T follicular helper cell (primary cell): ENCODE data around the gene TSPEAR.
"Not testable (repeated sequence)": the region's sequence is repeated elsewhere in the genome, so short reads cannot be mapped to it uniquely, and the experiment has no call there.

Experiments
- DNase-seq: peaks from one replicate; pipeline ENCODE4 v3.0.0-alpha.2; 2020; ENCODE audit warnings: low read depth

TSPEAR gene

GRCh38 chr21:44485254-44485793 is 226.0 kb downstream of the TSPEAR start:
- DNase-seq, result peak; percentile 26

GRCh38 chr21:44484498-44485253 is 226.7 kb downstream of the TSPEAR start:
- DNase-seq, result no peak

GRCh38 chr21:44483288-44484237 is 227.8 kb downstream of the TSPEAR start:
- DNase-seq, result no peak

GRCh38 chr21:44482581-44483287 is 228.6 kb downstream of the TSPEAR start:
- no peak for DNase-seq

- DNase-seq, result no peak
These were observed 230.9 kb downstream of the TSPEAR start for GRCh38 chr21:44480200-44481053.

GRCh38 chr21:44479556-44480199 is 231.7 kb downstream of the TSPEAR start:
- DNase-seq, result not testable (repeated sequence)

- no peak for DNase-seq
These were observed 232.6 kb downstream of the TSPEAR start for GRCh38 chr21:44478801-44479167.

- no peak for DNase-seq
These were observed 233.1 kb downstream of the TSPEAR start for GRCh38 chr21:44478124-44478800.

- DNase-seq, result no peak
These were observed 233.7 kb downstream of the TSPEAR start for GRCh38 chr21:44477712-44478111.

GRCh38 chr21:44477131-44477530 is 234.2 kb downstream of the TSPEAR start:
- no peak for DNase-seq

- no peak for DNase-seq
These were observed 236.0 kb downstream of the TSPEAR start for GRCh38 chr21:44475266-44475845.

GRCh38 chr21:44473915-44474555 is 237.3 kb downstream of the TSPEAR start:
- DNase-seq, result no peak

- DNase-seq, result no peak
These were observed 239.4 kb downstream of the TSPEAR start for GRCh38 chr21:44471996-44472395.

GRCh38 chr21:44471341-44471740 is 240.0 kb downstream of the TSPEAR start:
- no peak for DNase-seq

GRCh38 chr21:44467859-44468195 is 243.5 kb downstream of the TSPEAR start:
- DNase-seq, result no peak

GRCh38 chr21:44466996-44467858 is 244.1 kb downstream of the TSPEAR start:
- DNase-seq, result no peak

- no peak for DNase-seq
These were observed 244.9 kb downstream of the TSPEAR start for GRCh38 chr21:44466351-44466954.

GRCh38 chr21:44464351-44464750 is 247.0 kb downstream of the TSPEAR start:
- DNase-seq, result no peak
